NCI-H2029 (cell line): ENCODE data around the gene TSC1.
A peak's percentile ranks its signal among the peaks of the same experiment; 100 is the strongest.

ENCODE experiments used
- DNase-seq: peaks from one replicate; lab custom pipeline; 2025; lab: John Stamatoyannopoulos, UW

TSC1 gene

GRCh38 chr9:132935026-132935425, 9.4 kb downstream of the TSC1 start:
- DNase-seq: no peak

- DNase-seq: no peak
Observed at GRCh38 chr9:132931178-132931735, 13.2 kb downstream of the TSC1 start.

GRCh38 chr9:132927704-132928103, 16.7 kb downstream of the TSC1 start:
- no peak for DNase-seq

DNA sequence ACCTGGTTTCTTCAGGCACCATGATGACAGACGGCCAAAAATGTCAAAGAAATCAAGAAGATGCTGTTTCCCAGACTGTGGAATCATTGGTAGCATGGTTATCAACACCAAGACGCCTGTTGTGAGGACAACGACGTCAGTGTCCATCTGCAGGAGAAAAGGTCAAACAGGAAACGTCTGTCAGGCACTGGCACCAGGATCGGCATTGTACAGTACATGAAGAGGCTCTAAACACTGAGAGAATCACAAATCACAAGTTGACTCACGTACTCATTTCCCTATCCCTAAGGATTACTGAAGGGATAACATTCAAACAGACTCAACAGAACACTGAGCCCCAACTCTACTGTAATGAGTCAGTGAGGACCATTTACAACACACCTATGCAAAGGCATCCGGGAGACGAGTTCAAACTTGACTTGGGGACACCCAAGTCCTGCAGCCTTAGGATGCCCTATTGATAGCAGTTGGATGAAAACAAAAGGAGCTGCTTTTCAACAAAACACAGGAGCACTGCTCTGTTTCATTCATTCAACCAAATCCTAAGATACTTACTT, 21.0 kb downstream of the TSC1 start:
- no peak for DNase-seq

GRCh38 chr9:132919614-132920268, 24.7 kb downstream of the TSC1 start:
- no peak for DNase-seq

DNA sequence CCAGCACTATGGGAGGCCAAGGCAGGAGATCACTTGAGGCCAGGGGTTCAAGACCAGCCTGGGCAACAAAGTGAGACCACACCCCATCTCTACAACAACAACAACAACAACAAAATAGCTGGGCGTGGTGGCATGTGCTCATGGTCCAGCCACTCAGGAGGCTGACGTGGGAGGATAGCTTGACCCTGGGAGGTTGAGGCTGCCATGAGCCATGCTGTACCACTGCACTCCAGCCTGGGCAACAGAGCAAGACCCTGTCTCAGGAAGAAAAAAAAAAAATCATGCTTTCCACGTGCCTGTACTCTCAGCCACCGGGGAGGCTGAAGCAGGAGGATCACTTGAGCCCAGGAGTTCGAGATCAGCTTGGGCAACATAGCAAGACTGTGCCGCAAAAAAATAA, 29.5 kb downstream of the TSC1 start:
- DNase-seq: no peak

- no peak for DNase-seq
Observed at GRCh38 chr9:132912131-132912530, 32.3 kb downstream of the TSC1 start.

DNA sequence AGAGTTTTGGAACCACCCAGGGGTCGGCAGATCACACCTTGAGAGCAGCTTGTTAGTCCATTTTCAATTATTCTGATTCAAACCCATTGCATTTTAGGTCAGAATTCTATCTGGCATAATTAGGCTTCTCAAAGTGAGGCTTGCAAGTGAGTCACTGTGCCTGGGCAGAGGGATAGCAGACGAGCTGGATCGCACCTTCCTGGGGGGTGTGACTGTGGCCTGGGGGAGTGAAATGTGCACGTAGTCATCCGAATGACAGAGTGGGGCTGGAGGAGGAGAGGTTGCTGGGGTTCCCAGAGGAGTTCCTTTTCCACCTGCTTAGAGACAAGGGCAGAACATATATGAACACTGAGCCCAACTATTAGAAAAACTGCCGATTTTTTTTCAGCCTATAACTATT, 34.0 kb downstream of the TSC1 start:
- no peak for DNase-seq

DNA sequence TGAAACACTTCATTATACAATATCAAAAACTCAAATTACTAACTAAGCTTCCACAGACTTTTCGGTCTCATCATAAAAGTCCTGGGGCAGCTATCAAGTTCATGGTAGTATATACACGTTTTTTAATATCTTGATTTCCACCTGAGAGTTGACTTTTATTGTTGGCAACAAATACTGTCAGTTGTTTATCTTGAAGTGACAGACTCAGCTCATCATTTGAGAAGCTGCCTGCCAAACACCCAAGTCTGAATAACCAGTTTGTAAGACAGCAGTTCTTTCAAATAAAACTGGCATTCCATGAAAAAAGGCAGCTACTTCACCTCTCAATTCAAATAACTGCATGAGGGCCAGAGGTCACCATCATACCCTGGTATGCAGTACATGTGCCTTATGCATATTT, 35.1 kb downstream of the TSC1 start:
- no peak for DNase-seq

DNA sequence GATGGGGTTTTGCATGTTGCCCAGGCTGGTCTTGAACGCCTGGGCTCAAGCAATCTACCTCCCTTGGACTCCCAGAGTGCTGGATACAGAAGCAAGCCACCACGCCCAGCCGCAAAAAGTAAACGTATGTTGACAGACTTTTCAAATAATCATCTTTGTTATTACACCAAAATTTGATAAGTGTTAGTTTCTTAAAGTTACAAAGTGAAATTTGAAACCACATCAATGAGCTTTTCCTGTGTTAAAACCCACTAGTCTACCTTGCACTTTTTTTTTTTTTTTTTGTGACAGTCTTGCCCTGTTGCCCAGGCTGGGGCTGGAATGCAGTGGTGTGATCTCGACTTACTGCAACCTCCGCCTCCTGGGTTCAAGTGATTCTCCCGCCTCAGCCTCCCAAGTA, 35.8 kb downstream of the TSC1 start:
- no peak for DNase-seq

GRCh38 chr9:132905726-132906125, 38.7 kb downstream of the TSC1 start:
- no peak for DNase-seq

DNA sequence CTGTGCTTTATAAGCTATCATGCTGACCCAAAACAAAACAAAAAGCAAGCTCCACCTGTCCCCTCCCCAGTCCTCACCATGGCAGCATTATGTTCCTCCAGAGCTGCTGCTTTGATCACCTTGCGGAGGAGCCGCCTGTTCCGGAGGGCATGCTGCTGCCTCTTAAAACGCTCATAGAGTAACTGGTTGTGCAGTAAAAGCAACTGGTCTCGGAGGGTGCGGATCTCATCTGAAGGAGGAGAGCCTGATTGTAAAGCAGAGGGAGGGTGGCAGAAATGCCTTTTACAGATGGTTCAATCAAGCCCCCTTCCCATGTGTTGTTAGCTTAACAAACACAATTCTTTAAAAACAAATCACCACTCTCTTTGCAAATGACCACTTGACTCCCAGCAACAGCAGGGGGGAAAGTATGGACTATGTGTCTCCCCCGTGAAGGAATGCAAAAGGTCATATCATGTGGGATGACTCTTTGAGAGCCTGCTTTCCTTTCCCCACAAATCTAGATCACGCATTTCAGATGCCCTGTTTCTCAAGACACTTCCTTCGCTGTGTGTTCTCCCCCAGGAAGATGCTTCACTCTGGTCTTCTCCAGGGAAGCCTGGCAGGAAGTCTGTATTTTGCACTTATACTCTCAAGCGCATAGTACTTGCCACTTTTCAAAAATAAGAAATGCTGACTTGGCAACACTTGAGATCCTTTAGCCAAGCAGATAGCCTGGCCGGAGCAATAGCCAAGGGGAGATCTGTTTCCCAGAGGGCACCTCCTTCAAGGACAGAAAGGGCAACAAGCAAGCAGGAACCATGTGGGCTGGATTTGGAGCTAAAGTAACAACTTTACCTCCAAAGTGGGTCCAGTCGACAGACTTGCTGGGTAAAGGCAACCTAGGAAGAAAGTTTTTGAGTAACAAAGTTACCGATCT, 40.6 kb downstream of the TSC1 start:
- no peak for DNase-seq

- peak; percentile 55 for DNase-seq
Observed at GRCh38 chr9:132901858-132902831, 42.3 kb downstream of the TSC1 start.

- no peak for DNase-seq
Observed at GRCh38 chr9:132898051-132898450, 46.4 kb downstream of the TSC1 start.

DNA sequence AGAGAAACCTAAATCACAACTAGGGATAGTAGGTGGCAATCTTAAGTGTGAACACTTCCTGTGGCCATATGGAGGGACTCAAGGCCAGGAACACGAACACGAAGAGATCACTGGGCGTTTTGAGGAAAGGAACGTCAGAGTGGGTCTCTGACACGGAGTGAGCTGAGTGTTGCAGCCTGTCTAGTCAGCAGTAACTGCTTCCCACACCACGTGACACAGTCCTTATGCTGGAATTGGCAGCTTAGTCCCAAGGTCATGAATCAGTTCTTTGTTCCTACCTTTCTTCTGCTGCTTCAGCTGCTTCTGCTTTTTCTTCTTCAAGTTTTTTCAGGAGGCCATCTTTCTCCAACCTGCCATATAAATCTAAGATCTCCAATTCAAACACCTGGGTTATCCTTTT, 47.5 kb downstream of the TSC1 start:
- DNase-seq: no peak

- DNase-seq: no peak
Observed at GRCh38 chr9:132896264-132896663, 48.2 kb downstream of the TSC1 start.

DNA sequence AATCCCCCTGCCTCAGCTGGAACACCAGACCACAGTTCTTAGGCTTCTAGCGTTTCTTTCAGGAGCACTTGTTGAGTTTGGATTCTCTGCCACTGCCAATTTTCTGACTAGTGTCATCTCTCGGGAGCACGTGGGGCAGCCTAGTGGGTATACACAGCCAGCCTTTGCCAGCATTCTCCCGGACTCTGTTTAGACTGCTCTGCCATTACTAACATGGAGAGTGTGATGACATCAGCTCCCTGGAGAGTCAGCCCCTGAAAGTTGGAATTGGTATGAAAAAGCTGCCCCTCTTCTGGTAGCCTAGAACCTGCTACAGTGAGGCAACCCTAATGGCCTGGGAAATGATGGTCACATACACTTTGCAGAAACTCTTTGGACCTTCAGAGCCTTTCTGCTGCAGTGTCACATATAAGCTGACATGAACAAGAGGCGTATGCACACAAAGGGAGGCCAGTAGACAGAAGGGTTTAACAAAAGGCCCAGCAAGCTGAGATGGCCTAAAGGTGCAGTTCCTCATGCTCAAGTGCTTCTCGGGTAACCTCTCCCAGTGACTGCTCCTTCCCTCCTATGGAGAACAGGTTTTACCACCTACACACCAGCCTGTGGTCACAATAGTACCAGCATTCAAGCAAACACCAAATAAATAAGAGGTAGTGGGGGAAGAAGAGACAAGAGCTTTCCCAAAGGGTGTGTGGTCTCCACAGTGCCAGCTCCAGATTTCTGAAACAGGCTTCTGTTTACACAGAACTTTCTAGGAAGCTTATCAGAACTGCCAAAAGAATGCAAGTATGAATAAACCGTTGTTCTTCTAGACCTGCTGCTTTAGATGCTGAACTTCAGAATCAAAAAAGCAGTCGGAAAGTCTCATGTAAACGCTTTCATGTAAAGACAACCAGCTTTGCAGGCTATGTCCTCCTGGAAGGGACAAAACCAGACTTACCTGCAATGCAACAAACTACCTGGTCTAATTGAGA, 49.3 kb downstream of the TSC1 start:
- peak; percentile 88 for DNase-seq

GRCh38 chr9:132894346-132894745, 50.1 kb downstream of the TSC1 start:
- DNase-seq: no peak

GRCh38 chr9:132892400-132892799, 52.0 kb downstream of the TSC1 start:
- DNase-seq: no peak

DNA sequence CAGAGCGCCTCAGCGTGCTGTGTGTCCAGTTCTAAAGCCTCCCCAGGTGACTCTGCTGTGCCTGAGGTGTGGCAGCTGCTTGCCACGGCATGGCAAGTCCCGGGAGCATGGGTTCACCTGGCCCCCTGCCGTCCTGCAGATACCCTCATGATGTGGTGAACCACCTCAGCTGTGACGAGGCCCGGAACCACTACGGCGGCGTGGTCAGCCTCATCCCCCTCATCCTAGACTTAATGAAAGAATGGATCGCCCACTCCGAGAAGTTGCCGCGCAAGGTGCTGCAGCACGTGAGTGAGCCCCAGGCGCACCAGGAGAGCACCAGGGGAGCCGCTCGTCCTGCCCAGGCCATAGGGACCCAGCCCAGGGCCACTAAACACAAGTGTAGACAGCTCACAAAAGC, 56.3 kb downstream of the TSC1 start:
- no peak for DNase-seq
